HUES64 (cell line): ENCODE measurements around the gene GBA2. TPM values are rescaled to one million over a fixed set of nuclear protein-coding genes. Genes with fewer than 3 reads are reported as not detected.

Source experiments
- H3K27ac ChIP-seq: 2 replicates; pipeline ENCODE4 v1.7.0; 2013; ENCODE audit warnings: low read depth, low read length, inconsistent platforms
- H3K27me3 ChIP-seq: 2 replicates; pipeline ENCODE4 v1.6.1; 2013; ENCODE audit warnings: mild to moderate bottlenecking, low read length; ENCODE audit not compliant: insufficient read depth
- H3K36me3 ChIP-seq: 2 replicates; pipeline ENCODE4 v1.6.1; 2013; ENCODE audit warnings: mild to moderate bottlenecking, low read length; ENCODE audit not compliant: insufficient read depth
- H3K4me1 ChIP-seq: 2 replicates; pipeline ENCODE4 v1.6.1; 2013; ENCODE audit warnings: mild to moderate bottlenecking, low read length, moderate library complexity; ENCODE audit not compliant: insufficient read depth
- H3K4me3 ChIP-seq: 2 replicates; pipeline ENCODE4 v1.5.1; 2013; ENCODE audit warnings: mild to moderate bottlenecking, low read length, moderate library complexity
- H3K9ac ChIP-seq: 2 replicates; pipeline ENCODE4 v1.6.1; 2013; ENCODE audit warnings: mild to moderate bottlenecking, low read depth, low read length
- H3K9me3 ChIP-seq: 2 replicates; pipeline ENCODE4 v1.6.1; 2013; ENCODE audit warnings: low read depth, low read length; ENCODE audit not compliant: insufficient read depth
- WGBS: fragments of 150-250, 120-280 bp; methylation state at CpG from one replicate; pipeline ENCODE4 v1.1.7; 2013; ENCODE audit warnings: missing lambda C conversion rate; 5-methylcytosine and 5-hydroxymethylcytosine counted together
- polyA plus RNA-seq, 2 experiments: library from polyadenylated mRNA; stranded (reverse); fragments of 50-300 nt; gene quantifications; one replicate each; pipeline ENCODE4 v1.2.3, GENCODE V29; 2013

Gene GBA2
- polyA plus RNA-seq (2013, experiment 1 of 2): 55.4 TPM
- 58.4 TPM for polyA plus RNA-seq (2013, experiment 2 of 2)

DNA sequence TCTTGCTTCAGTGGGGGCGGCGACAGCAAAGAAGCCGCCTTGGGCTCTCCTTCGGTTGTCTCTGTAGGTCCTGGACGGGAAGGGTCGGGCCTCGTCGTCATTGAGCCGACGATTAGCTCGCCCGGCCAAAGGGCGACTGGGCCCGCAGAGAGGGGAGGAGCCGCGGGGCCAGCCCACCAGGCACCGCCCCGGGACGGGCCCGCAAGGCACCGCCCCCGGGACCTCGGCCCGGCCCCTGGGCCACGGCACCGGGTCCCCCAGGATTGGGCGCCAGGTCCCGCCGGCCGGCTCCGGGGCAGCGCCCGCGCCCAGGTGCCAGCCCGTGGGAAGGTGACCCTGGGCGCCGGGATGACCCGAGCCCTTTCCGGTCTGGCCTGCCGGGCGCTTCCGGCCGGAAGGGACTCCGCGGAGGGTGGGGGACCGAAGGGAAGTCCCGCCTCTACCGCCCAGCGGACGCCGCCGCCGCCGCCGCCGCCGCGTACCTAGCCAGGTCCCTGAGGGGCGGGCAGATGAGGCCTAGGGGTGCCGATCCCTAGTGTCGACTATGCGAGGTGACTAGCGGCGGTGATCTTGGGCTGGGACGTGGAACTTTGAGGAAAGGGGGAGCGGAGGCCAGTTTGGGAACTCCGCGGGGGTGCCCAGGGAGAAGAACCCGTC lies at the start of gene GBA2, which contains the start of gene RGP1:
TSS of gene GBA2 (minus strand) at position 371 of the 657 bp plus-strand sequence. CDS start 524 bp downstream, outside the sequence.
TSS of gene RGP1 (plus strand) at position 430 of the 657 bp plus-strand sequence. CDS start 469 bp downstream, outside the sequence.
- under 1% methylated on average over 69 of the region's 69 CpGs for WGBS
- Histone ChIP-seq H3K4me1 (peaks cover 14% of the 10 kb centered on the region), H3K9ac (peak within 1 kb of the TSS; percentile 74), H3K27me3 (no peaks in the 10 kb centered on the region), H3K27ac (peak within 1 kb of the TSS; percentile 91; the same call in 1 of the 2 replicates), H3K36me3 (peaks cover 49% of the 10 kb centered on the region), H3K4me3 (peak within 1 kb of the TSS; percentile 97), H3K9me3 (no peaks in the 10 kb centered on the region)

DNA sequence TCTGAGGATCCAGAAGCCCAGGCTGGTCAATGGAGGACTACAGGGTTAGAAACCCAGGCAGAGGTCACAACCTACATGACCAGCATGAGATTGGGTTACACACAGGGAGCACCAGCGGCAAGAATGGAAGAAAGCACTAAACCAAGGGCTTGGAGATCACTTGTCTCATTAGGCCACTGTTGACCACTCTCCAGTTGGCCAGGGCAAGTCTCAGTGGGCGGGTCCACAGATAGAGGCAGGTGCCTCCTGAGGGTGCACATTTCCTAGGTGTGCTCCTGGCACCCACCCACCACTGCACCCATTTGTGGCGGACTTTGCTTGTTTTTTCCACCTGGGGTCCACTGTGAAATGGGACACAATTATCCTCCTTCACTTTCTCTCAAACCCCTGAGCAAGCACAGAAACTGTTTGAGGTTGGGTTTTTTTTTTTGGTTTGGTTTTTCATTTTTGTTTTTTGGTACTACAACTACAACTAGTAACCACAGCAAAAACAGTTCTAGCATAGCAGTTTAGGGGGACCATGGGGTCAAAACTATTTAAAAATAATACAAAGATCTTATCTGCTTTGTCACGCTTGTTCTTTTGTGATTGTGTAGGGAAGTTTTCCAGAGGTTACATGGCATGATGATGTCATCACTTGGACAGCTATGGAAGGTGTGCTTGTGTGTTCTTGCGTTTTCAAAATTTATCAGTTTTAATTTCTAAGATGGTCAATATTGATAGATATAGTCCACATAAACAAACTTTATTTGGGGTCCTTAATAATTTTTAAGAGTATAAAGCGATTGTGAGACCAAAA lies 48.5 kb upstream of the GBA2 start:
- no peak overlapping the region for H3K27ac ChIP-seq
- H3K27me3 ChIP-seq: no peaks in the 10 kb centered on the region
- H3K4me3 ChIP-seq: no peak overlapping the region
- H3K9me3 ChIP-seq: no peaks in the 10 kb centered on the region
- H3K36me3 ChIP-seq: peaks cover 5% of the 10 kb centered on the region
- no peak overlapping the region for H3K9ac ChIP-seq
- H3K4me1 ChIP-seq: no peaks in the 10 kb centered on the region
- WGBS: 95% methylated on average over 4 of the region's 6 CpGs

DNA sequence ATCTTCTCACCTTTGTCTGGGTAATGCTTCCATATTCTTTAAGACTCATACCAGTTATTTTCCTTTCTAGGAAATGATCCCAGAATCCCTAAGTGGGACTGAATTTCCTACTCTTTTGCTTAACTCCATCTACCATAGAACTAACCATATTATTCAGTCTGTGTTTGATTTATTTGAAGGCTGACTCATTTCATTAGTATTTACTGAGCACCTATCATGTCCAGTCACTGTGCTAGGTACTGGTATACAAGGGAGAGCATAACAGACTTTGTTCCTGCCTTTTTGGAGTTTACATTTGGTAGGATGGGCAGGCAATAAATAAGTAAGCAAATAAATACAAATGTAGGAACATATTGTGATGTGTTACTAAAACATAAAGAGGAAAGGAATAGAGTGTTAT lies 46.7 kb upstream of the GBA2 start:
- Histone ChIP-seq H3K9me3 (no peaks in the 10 kb centered on the region), H3K9ac (no peak overlapping the region), H3K27ac (no peak overlapping the region), H3K4me1 (peaks cover 2% of the 10 kb centered on the region), H3K4me3 (no peak overlapping the region), H3K36me3 (no peaks in the 10 kb centered on the region), H3K27me3 (peaks cover 2% of the 10 kb centered on the region)

DNA sequence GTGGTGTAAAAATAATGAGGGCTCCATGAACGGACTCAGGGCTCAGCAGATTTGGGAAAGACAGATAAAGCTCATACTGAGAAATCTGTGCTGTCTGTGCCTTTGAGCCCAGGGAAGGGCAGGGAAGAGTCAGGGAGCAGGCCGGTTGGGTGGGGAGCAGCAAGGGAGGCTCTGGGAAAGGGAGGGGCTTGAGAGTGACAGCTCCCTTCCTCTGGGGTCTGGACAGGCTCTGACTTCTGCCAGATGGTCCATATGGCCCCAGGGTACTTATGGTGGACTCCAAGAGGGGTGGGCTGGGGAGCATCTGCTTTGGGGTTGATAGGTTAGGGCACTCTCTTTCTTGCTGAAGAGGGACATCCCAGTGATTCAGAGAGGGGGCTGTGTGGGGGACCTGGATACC lies 44.4 kb upstream of the GBA2 start:
- no peak overlapping the region for H3K4me3 ChIP-seq
- H3K9me3 ChIP-seq: no peaks in the 10 kb centered on the region
- H3K36me3 ChIP-seq: no peaks in the 10 kb centered on the region
- no peak overlapping the region for H3K9ac ChIP-seq
- H3K4me1 ChIP-seq: peaks cover 6% of the 10 kb centered on the region
- peaks cover 5% of the 10 kb centered on the region for H3K27me3 ChIP-seq
- H3K27ac ChIP-seq: no peak overlapping the region
- 80% methylated on average over 2 of the region's 2 CpGs for WGBS

DNA sequence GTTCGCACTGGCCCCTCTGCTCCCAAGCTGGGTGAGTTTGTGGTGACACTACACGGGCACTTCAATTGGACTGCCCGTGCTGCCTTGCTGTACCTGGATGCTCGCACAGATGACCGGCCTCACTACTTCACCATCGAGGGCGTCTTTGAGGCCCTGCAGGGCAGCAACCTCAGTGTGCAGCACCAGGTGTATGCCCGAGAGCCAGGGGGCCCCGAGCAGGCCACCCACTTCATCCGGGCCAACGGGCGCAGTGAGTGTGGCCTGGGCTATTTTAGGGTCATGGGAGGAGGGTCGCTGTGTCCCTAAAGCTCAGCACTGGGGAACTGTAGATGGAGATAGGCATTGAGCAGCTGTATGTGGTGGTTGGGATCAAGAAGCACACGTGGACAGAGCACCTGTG lies 43.8 kb upstream of the GBA2 start:
- Histone ChIP-seq H3K4me3 (no peak overlapping the region), H3K9me3 (no peaks in the 10 kb centered on the region), H3K27ac (no peak overlapping the region), H3K4me1 (peaks cover 6% of the 10 kb centered on the region), H3K27me3 (peaks cover 5% of the 10 kb centered on the region), H3K9ac (no peak overlapping the region), H3K36me3 (no peaks in the 10 kb centered on the region)
- WGBS: 94% methylated on average over 14 of the region's 14 CpGs

DNA sequence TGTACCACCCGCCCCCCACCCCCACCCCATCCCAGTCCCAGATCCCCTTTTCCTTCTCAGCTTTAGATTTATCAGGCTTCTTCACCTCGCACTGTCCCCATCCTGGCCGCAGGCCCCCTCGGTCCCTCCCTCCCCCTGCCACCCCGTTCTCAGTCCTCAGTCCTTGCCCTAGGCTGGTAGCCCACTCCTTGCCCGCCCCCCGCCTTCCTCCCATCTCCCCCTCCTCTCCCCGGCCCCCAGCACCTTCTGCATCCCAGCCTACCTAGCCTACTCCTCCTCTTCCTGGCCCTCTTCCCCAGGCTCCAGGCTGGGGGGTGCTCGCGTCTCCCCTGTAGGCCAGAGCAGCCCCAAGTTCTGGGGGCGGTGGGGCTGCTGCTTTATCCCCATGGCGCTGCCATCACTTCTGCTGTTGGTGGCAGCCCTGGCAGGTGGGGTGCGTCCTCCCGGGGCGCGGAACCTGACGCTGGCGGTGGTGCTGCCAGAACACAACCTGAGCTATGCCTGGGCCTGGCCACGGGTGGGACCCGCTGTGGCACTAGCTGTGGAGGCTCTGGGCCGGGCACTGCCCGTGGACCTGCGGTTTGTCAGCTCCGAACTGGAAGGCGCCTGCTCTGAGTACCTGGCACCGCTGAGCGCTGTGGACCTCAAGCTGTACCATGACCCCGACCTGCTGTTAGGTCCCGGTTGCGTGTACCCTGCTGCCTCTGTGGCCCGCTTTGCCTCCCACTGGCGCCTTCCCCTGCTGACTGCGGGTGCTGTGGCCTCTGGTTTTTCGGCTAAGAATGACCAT lies 43.2 kb upstream of the GBA2 start:
- H3K36me3 ChIP-seq: no peaks in the 10 kb centered on the region
- no peak overlapping the region; the same call in 1 of the 2 replicates for H3K9ac ChIP-seq
- H3K4me3 ChIP-seq: peak overlapping the region; percentile 68
- peaks cover 5% of the 10 kb centered on the region for H3K27me3 ChIP-seq
- H3K4me1 ChIP-seq: peaks cover 6% of the 10 kb centered on the region
- no peak overlapping the region for H3K27ac ChIP-seq
- H3K9me3 ChIP-seq: no peaks in the 10 kb centered on the region
- 85% methylated on average over 32 of the region's 34 CpGs for WGBS

DNA sequence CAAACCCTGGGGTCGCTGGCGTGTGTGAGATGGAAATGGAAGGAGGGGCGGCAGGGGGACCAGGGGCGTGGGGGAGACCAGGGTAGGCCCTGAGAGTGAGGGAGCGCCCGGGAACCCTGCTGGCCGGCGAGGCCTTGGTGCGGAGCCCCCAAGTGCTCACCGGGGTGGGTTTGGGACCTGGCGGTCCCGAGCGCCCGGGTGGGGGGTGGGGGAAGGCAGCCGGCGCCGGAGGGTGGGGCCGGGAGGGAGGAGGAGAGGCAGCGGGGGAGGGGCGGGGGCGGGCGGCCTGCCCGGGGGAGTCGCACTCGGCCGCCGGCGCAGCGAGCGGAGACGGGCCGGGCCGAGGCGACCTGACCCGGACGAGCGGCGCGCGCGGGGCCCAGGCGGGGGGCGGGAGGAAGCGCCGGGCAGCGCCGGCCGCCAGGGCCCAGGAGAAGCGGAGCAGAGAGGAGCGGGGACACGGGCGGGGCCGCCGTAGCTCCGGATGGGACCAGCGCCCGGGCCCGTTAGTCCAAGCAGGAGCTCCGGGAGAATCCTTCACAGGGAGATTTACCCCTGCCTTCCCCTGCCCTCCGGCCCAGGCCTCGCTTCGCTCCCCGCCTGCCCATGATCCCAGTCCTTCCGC lies 42.4 kb upstream of the GBA2 start, which contains the start of gene NPR2:
TSS of gene NPR2 (plus strand) at position 295 of the 625 bp plus-strand sequence. CDS start 818 bp downstream, outside the sequence.
- Histone ChIP-seq H3K9me3 (no peaks in the 10 kb centered on the region), H3K4me1 (peaks cover 6% of the 10 kb centered on the region), H3K27ac (no peak within 1 kb of the TSS), H3K4me3 (peak within 1 kb of the TSS; percentile 68), H3K9ac (peak within 1 kb of the TSS; percentile 81), H3K36me3 (peaks cover under 1% of the 10 kb centered on the region; the same call in 1 of the 2 replicates), H3K27me3 (peaks cover 5% of the 10 kb centered on the region)
- WGBS: 1% methylated on average over 56 of the region's 64 CpGs

DNA sequence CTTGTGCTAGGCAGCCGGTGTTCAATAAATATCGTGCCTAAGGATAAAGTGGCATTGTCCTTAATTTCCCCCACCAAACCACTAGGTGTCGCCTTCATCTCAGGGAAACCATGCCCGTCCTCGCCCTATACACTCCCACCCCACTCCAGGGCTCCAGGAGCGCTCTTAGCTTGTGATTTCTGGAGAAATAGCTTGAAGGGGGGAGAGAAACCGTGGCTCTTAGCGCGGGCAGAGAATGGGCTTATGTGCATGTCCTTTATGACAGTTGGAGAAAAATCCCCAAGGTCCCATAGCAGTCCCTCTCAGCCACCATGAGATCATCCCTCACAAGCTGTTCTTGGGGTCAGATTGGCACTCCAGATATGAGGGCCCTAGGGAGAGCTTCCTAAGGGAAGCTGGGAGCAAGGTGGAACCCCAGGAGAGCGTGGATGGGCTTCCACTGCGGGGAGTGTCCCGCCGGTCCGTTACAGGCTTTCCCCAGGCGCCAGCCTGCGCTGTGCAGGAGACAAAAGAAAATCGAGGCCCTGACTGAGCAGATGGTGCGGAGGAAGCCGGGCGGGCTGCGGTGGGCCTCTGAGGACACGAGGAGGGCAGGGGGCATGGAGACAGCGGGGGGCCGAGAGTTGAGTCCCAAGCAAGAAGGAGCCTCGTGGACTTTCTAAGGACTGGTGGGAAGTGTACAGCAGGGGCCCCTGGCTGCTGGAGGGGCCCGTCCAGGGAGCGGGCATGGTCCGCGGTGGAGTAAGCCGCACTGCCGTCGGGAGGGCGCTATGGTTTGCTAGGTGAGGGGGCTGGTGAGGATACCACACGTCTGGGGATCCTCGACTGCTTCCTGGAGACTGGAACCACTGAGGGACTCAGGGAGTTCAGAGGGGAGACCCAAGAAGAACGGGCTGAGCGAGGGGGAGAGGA lies 41.6 kb upstream of the GBA2 start:
- Histone ChIP-seq H3K36me3 (peaks cover 2% of the 10 kb centered on the region; the same call in 1 of the 2 replicates), H3K27me3 (peaks cover 5% of the 10 kb centered on the region), H3K9ac (peak overlapping the region; percentile 44), H3K9me3 (no peaks in the 10 kb centered on the region), H3K27ac (no peak overlapping the region), H3K4me1 (peaks cover 6% of the 10 kb centered on the region), H3K4me3 (peak overlapping the region; percentile 48)
- 23% methylated on average over 37 of the region's 37 CpGs for WGBS

DNA sequence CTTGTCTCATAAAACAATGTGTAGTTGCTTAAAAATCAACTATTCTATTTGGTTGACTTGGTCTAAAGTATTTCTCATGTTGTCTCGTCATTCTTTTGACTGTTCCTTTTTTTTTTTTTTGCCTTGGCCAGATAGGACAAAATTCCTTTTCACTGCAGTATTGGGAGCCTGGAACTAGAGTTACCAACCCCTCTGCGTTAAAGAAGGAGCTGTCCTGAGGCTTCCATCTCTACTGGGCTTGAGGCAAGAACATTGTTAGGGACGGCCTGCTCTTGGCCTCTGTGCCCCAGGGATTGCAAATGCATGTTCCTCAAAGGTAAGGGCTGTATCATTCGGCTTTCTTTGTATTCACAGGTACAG lies 41.0 kb upstream of the GBA2 start:
- Histone ChIP-seq H3K9me3 (no peaks in the 10 kb centered on the region), H3K4me3 (no peak overlapping the region), H3K36me3 (peaks cover 2% of the 10 kb centered on the region; the same call in 1 of the 2 replicates), H3K27ac (no peak overlapping the region), H3K9ac (no peak overlapping the region), H3K4me1 (peaks cover 6% of the 10 kb centered on the region), H3K27me3 (peaks cover 5% of the 10 kb centered on the region)
- WGBS: 47% methylated on average over 4 of the region's 4 CpGs

DNA sequence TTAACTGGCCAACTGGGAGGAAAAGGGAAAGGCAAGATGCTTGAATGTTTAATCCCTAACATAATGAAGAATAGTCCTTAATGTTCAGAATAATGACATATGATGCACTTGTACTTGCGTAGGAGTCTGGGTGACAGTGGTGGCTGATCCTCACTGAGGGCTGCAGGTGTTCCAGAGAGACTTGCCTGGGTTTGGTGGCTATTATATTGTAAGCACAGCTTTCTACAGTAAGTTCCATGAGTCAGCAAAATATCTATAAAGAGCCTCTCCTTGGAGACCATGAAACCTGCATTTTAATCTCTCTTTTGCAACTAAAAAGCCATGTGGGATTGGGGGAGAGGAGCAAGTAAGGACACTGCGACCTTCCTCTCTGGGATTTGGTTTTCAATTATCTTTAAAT lies 40.5 kb upstream of the GBA2 start:
- no peaks in the 10 kb centered on the region for H3K9me3 ChIP-seq
- peaks cover 5% of the 10 kb centered on the region for H3K27me3 ChIP-seq
- WGBS: 100% methylated on average over 1 of the region's 2 CpGs
- H3K9ac ChIP-seq: no peak overlapping the region
- no peak overlapping the region for H3K27ac ChIP-seq
- peaks cover 2% of the 10 kb centered on the region; the same call in 1 of the 2 replicates for H3K36me3 ChIP-seq
- H3K4me3 ChIP-seq: no peak overlapping the region
- peaks cover 6% of the 10 kb centered on the region for H3K4me1 ChIP-seq
